ENCODE measurements around the gene USP51. TPM values are rescaled to one million over a fixed set of nuclear protein-coding genes. Genes with fewer than 3 reads are reported as not detected.
"Not testable (repeated sequence)": the region's sequence is repeated elsewhere in the genome, so short reads cannot be mapped to it uniquely, and the experiment has no call there.

USP51 gene
- total RNA-seq, 1 donor from 2014 or later: 2.0 TPM

- H3K36me3 ChIP-seq (ENCODE audit: control insufficient read depth, insufficient read depth, low read length); DNase-seq (ENCODE audit: low read depth); H3K4me3 ChIP-seq (ENCODE audit: low read depth, low read length); H3K27me3 ChIP-seq (ENCODE audit: control insufficient read depth, insufficient read depth, low read length): not testable (repeated sequence)
Observed at GRCh38 chrX:55507699-55508098, 18.1 kb upstream of the USP51 start.

DNA sequence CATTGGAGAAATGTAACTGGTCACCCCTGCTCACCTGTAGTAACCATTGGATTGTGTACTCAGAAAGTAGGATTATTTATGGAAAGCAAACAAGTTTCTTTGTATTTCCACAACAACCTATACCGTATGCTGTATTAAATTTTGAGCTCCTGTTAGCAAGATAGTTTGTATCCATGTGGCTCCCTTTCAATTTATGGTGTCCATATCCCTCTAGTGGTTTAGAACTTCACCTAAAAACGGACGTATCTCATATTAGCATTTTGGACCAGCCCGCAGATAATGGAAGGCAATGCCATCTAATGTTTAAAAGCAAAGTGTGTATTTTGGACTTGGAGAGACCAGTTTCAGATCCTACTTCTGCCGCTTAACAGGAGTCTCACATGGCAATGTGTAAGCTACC, 17.4 kb upstream of the USP51 start:
- not testable (repeated sequence) for H3K36me3 ChIP-seq (ENCODE audit: control insufficient read depth, insufficient read depth, low read length); DNase-seq (ENCODE audit: low read depth); H3K27me3 ChIP-seq (ENCODE audit: control insufficient read depth, insufficient read depth, low read length); H3K4me3 ChIP-seq (ENCODE audit: low read depth, low read length)

DNA sequence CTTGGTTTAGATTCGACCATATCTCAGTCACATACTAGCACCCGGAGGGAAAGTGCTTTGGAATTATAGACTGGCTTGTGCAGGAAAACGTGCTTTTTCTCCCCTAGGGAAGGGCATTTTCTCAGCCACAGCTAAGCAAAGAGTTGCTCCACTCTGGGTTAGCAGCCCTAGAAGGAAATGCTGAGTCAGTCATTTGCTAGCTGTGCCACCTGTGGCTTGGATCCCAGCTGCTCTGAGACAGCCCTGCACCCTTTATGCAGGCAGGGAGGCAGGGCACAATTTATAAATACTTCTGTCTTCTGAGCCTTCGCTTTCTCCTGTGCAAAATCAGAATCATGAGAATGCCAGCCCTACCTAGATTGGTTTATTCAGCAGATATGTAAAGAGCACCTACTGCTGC, 1.3 kb upstream of the USP51 start:
- Histone ChIP-seq H3K27me3 (ENCODE audit: control insufficient read depth, insufficient read depth, low read length) (no peaks in the 10 kb centered on the region), H3K4me3 (ENCODE audit: low read depth, low read length) (no peak overlapping the region), H3K36me3 (ENCODE audit: control insufficient read depth, insufficient read depth, low read length) (no peaks in the 10 kb centered on the region)
- DNase-seq (ENCODE audit: low read depth): no peak
- no peak for TF ChIP-seq CTCF (IDR thresholded peaks at IDR 0.05; ENCODE audit: insufficient read depth, low read length, poor library complexity, severe bottlenecking)

- no peak for TF ChIP-seq CTCF (IDR thresholded peaks at IDR 0.05; ENCODE audit: insufficient read depth, low read length, poor library complexity, severe bottlenecking)
- Histone ChIP-seq H3K4me3 (ENCODE audit: low read depth, low read length) (peak overlapping the region; percentile 62), H3K27me3 (ENCODE audit: control insufficient read depth, insufficient read depth, low read length) (no peaks in the 10 kb centered on the region), H3K36me3 (ENCODE audit: control insufficient read depth, insufficient read depth, low read length) (no peaks in the 10 kb centered on the region)
- DNase-seq (ENCODE audit: low read depth): no peak
Observed at GRCh38 chrX:55490121-55490520, 473 bp upstream of the USP51 start.

- Histone ChIP-seq H3K4me3 (ENCODE audit: low read depth, low read length) (peak overlapping the region; percentile 62), H3K36me3 (ENCODE audit: control insufficient read depth, insufficient read depth, low read length) (no peaks in the 10 kb centered on the region), H3K27me3 (ENCODE audit: control insufficient read depth, insufficient read depth, low read length) (no peaks in the 10 kb centered on the region)
- DNase-seq (ENCODE audit: low read depth): no peak
- no peak for TF ChIP-seq CTCF (IDR thresholded peaks at IDR 0.05; ENCODE audit: insufficient read depth, low read length, poor library complexity, severe bottlenecking)
Observed at GRCh38 chrX:55488593-55489313, 895 bp downstream of the USP51 start.

DNA sequence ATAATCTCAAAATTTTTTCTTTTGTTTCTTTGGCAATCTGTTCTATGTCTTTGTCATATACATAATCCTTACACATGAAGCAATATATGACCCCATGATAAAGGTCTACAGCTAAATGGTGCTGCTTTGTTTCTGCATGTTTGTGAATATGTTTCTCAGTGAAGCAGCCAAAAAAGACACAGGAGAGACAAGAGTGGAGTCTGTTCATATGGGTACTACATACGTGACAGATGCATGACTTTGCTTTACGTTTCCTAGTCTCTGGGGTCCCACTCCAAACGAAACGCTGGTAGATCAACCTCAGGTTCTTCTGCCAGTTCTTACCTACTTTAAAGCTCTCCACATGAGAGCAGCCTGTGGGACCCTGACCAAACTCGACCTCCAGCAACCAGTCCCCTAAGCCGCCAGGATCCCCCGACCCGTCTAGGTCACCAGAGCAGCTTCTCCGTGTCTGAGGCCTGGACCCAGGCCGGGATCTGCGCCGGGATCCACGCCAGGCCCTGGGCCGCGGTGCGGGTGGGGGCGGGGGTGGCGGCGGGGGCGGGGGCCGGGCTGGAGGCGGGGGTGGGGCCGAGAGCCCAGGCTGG, 1.5 kb downstream of the USP51 start:
- Histone ChIP-seq H3K4me3 (ENCODE audit: low read depth, low read length) (peak overlapping the region; percentile 62), H3K27me3 (ENCODE audit: control insufficient read depth, insufficient read depth, low read length) (no peaks in the 10 kb centered on the region), H3K36me3 (ENCODE audit: control insufficient read depth, insufficient read depth, low read length) (no peaks in the 10 kb centered on the region)
- DNase-seq (ENCODE audit: low read depth): no peak
- no peak for TF ChIP-seq CTCF (IDR thresholded peaks at IDR 0.05; ENCODE audit: insufficient read depth, low read length, poor library complexity, severe bottlenecking)

DNA sequence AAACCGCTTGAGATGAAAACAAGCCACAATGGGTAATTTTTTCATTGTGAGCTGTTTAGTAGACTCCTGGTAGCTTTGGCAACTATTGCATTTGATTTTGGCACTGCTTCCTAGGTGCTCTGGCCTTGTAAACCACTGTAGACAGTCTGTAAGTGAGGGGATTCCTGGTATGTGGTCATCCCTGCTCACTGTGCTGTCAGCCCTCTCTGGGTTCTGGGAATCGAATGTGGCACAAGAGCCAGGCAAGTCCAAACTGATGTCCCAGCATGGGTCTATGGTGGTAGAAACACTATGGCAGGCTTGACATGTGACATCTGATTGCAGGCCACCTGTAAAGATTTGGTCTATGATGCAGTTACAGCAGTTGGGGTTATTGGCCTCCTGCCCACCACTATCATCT, 2.5 kb downstream of the USP51 start:
- no peak for TF ChIP-seq CTCF (IDR thresholded peaks at IDR 0.05; ENCODE audit: insufficient read depth, low read length, poor library complexity, severe bottlenecking)
- H3K36me3 ChIP-seq (ENCODE audit: control insufficient read depth, insufficient read depth, low read length): no peaks in the 10 kb centered on the region

More for the DNA sequence above, 2.5 kb downstream of the USP51 start:
- Histone ChIP-seq H3K27me3 (ENCODE audit: control insufficient read depth, insufficient read depth, low read length) (no peaks in the 10 kb centered on the region), H3K4me3 (ENCODE audit: low read depth, low read length) (no peak overlapping the region)
- DNase-seq (ENCODE audit: low read depth): no peak

Measured in kidney epithelial cell (primary cell).